Measurements from ENCODE around the gene ST8SIA2.

The ST8SIA2 gene

DNA sequence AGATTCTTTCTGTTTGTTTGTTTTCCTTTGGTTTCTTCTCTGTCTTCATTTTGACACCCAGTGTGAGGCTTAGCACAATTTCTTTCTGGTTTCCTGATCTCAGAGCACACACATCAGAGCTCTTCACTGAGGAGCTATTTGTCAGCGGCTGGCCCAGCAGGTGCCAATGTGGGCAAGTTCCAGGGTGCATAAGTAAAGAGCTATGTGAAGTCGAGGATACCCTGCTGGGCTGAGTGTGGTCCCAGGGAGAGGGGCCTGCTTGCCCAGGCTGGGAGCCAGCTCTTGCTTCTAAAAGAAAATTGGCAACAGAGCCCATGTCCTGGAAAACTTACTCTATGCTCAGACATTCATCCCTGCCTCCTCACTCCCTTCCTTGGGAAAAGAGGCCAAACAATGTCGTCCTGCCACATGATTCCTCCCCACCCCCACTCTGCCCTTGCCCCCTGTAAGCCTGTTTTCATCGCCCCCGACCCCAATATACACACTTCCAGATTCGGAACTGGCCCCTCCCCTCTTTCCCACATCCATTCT, 101.2 kb downstream of the ST8SIA2 start:
- no peak for DNase-seq (ENCODE audit: low spot score)

GRCh38 chr15:92495446-92495845, 101.8 kb downstream of the ST8SIA2 start:
- DNase-seq (ENCODE audit: low spot score) = no peak

DNA sequence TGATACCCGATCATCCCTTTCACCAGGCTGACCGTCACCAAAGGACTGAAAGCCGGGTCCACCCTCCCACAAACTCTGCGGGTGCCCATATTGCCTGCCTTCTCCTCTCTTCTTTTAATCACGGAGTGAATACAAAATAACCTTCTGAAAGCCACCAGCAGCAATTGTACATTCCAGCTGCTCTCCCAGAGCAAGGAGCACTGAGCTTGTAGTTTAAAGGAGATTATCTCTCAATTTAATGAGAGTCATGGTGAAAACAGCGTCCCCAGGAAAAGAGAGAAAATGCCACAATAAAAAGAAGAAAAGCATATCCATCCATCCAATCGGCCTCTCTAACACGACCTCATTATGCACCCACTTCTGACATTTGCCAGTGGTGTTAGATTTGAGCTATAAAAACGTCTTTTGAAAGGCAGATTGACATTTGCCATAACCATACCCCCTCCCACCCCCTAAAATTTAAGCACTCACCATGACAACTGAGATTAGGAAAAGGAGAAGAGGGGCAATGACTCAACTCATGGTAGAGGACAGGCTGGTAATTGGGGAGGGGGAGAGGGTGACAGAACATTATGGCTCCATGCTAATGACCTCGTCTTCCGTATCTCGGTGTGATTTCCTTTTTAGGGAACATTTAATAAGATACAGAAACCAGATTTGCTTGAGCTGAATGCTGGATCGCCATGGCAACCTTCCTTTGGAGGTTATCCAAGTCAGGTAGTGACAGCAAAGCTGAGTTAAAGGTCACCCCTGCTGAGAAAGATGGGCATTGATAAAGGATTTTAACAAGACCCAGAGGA, 106.2 kb downstream of the ST8SIA2 start:
- DNase-seq (ENCODE audit: low spot score) = no peak

GRCh38 chr15:92502336-92502735, 108.7 kb downstream of the ST8SIA2 start:
- DNase-seq (ENCODE audit: low spot score) = no peak

- no peak for DNase-seq (ENCODE audit: low spot score)
Observed at GRCh38 chr15:92502930-92503857, 109.5 kb downstream of the ST8SIA2 start.

GRCh38 chr15:92503889-92504288, 110.2 kb downstream of the ST8SIA2 start:
- no peak for DNase-seq (ENCODE audit: low spot score)

DNA sequence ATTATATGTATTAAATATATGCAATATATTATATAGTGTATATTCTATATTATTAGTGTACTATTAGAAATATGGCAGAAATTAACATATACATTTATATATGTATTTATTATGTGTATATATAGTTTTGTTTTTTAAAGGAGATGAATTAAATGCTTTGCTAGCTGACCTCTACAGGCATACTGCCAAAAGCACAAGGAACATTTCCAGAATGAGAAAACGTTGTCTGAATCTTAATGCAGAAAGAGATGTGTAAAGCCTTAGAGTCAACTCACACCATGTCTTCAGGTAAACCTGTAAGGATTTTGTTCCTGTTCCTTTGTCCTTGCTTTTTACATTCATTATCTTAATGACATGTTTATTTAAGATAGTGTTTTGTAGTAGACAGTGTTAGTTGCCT, 111.9 kb downstream of the ST8SIA2 start:
- DNase-seq (ENCODE audit: low spot score) = no peak

GRCh38 chr15:92506506-92506905, 112.8 kb downstream of the ST8SIA2 start:
- DNase-seq (ENCODE audit: low spot score) = no peak

GRCh38 chr15:92510163-92510882, 116.6 kb downstream of the ST8SIA2 start:
- DNase-seq (ENCODE audit: low spot score) = no peak
